ES-I3 (cell line): ENCODE data around the gene IL10.

Experiments
- H3K36me3 ChIP-seq: 2 replicates; pipeline ENCODE4 v1.6.1; 2013; ENCODE audit warnings: mild to moderate bottlenecking, low read length, control low read depth, moderate library complexity; ENCODE audit not compliant: insufficient read depth
- H3K4me1 ChIP-seq: 2 replicates; pipeline ENCODE4 v1.6.1; 2013; ENCODE audit warnings: mild to moderate bottlenecking, control low read depth, low read length; ENCODE audit not compliant: insufficient read depth
- H3K9ac ChIP-seq: 2 replicates; pipeline ENCODE4 v1.6.1; 2013; ENCODE audit warnings: low read depth, mild to moderate bottlenecking, low read length, moderate library complexity
- H3K9me3 ChIP-seq: 2 replicates; pipeline ENCODE4 v1.6.1; 2013; ENCODE audit warnings: mild to moderate bottlenecking, low read length, moderate library complexity; ENCODE audit not compliant: control insufficient read depth, insufficient read depth

IL10 gene

DNA sequence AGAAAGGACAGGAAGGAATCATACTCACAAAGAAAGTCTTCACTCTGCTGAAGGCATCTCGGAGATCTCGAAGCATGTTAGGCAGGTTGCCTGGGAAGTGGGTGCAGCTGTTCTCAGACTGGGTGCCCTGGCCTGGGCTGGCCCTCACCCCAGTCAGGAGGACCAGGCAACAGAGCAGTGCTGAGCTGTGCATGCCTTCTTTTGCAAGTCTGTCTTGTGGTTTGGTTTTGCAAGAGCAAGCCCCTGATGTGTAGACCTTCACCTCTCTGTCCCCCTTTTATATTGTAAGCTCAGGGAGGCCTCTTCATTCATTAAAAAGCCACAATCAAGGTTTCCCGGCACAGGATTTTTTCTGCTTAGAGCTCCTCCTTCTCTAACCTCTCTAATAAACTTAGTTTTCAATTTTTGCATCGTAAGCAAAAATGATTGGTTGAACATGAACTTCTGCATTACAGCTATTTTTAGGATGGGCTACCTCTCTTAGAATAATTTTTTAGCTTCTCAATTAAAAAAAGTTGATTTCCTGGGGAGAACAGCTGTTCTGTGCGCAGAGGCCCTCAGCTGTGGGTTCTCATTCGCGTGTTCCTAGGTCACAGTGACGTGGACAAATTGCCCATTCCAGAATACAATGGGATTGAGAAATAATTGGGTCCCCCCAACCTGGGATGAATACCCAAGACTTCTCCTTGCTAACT, at the start of gene IL10:
Gene IL10 (minus strand): TSS at position 252 of the 695 bp plus-strand sequence. CDS start 59 bp downstream, at position 193.
- Histone ChIP-seq H3K9ac (no peak within 1 kb of the TSS), H3K4me1 (peaks cover 13% of the 10 kb centered on the region), H3K9me3 (no peaks in the 10 kb centered on the region), H3K36me3 (no peaks in the 10 kb centered on the region)

DNA sequence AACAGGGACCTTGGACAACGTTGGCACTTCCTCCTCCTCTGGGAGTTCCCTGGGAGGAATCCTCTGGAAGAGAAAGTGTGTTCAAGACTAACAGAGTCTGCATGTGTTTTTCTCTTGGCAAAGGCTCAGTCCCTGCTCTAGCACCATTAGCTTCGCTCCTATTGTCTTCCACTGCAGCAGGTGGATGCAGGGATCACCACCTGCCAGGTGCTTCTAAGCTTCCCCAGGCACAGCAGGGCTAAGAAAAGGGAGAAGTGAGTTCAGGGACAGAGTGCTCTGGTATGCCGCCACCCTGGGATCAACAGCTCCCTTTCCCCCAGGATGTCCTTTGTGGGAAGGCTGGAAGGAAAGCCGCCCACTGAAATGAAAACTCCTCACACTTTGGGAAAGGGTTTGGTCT, 49.2 kb upstream of the IL10 start:
- peaks cover 4% of the 10 kb centered on the region; the same call in 1 of the 2 replicates for H3K4me1 ChIP-seq
- no peaks in the 10 kb centered on the region for H3K9me3 ChIP-seq
- no peak overlapping the region for H3K9ac ChIP-seq
- H3K36me3 ChIP-seq, result no peaks in the 10 kb centered on the region

GRCh38 chr1:206816390-206817287, 44.3 kb upstream of the IL10 start:
- Histone ChIP-seq H3K36me3 (no peaks in the 10 kb centered on the region), H3K4me1 (no peaks in the 10 kb centered on the region), H3K9ac (no peak overlapping the region), H3K9me3 (peaks cover 2% of the 10 kb centered on the region; the same call in 1 of the 2 replicates)

DNA sequence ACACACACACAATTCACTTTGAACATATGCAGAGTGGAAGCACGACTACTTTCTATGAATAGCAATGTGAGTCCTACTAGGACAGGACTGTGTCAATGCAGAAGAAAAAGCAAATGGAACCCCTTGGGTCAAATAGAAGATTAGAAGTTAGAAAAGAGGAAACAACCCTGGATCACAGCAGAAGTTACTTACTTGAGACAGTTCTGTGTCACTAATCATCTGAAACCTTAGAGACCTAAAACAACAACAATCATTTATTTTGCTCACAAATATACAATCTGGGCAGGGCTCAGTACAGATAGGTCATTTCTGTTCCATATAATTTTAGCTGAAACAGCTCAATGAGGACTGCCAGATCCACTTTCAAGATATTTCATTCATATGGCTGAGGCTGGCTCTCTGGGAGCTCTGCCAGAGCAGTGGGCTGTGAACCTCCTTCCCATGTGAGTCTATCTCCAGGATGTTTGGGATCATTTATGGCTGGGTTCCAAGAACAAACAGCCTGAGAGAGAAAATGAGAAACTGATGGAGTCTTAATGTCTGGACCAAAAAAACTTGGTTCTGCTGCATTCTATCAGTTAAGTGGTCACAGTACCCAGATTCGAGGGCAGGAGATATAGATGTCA, 42.5 kb upstream of the IL10 start:
- peaks cover 2% of the 10 kb centered on the region; the same call in 1 of the 2 replicates for H3K9me3 ChIP-seq
- no peaks in the 10 kb centered on the region for H3K4me1 ChIP-seq
- no peaks in the 10 kb centered on the region for H3K36me3 ChIP-seq
- H3K9ac ChIP-seq, result no peak overlapping the region

DNA sequence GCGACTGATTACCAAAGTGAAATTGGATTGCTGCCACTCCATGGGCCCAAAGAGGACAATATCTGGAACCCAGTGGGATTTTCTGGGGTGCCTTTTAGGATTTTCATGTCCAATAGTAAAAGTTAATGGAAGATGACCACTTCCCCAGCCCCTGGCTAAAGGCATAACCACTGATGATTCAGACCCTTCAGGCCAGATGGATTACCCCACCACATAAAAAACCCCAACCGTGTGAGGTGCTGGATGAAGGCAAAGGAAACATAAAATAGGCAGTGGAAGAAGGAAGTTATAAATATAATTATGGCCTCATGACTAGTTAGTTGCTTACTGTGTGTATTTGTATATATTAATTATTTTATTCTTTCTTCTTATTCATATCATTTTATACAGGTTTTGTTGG, 40.2 kb upstream of the IL10 start:
- Histone ChIP-seq H3K9ac (no peak overlapping the region), H3K36me3 (no peaks in the 10 kb centered on the region), H3K9me3 (peaks cover 2% of the 10 kb centered on the region; the same call in 1 of the 2 replicates), H3K4me1 (no peaks in the 10 kb centered on the region)

DNA sequence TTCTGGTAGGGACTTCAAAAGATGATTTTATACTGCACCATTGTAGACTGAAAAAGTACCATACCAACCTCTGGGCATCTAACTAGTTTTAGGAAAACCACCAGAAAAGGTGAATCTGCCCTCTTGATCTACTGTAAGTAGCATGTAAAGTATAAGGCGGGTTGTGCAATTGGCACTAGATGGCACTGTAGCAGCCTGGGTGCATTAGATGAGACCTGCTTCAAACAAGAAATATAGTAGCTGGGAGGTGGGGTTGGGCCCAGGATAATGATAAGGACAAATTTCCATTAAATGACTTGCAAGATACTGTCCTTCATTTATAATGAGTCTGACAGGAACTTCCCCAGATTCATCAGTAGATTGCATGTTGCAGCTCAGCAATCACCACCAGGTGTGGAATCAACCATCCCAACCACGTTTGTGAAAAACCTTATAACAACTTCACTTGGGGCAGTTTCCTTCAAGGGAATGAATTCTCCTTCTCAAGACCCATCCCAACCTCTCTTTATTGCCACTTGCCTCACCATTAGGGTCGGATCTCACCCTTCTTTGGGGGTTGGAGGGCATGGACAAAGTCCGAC, 37.3 kb upstream of the IL10 start:
- Histone ChIP-seq H3K9me3 (peaks cover 2% of the 10 kb centered on the region; the same call in 1 of the 2 replicates), H3K9ac (no peak overlapping the region), H3K4me1 (no peaks in the 10 kb centered on the region), H3K36me3 (no peaks in the 10 kb centered on the region)

DNA sequence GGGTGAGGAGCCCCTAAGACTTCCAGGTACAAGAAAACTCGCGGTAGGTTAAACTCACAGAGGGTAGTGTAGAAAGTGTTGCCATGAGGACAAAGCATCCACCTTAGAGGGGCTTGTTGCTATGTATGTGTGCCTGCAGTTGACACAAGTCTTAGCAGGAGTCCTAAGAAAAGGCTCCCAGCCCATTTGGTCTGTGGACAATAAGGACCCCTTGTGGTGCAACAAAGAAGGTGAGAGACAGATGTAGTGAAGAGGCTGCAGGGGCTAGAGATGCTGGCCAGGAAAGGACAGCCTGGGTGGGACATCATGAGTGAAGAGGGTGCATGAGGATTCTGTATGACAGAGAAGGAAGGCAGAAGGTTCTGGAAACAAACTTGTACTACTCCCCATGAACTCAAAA, 36.3 kb upstream of the IL10 start:
- H3K9ac ChIP-seq, result no peak overlapping the region
- no peaks in the 10 kb centered on the region for H3K4me1 ChIP-seq
- peaks cover 2% of the 10 kb centered on the region; the same call in 1 of the 2 replicates for H3K9me3 ChIP-seq
- H3K36me3 ChIP-seq, result no peaks in the 10 kb centered on the region

DNA sequence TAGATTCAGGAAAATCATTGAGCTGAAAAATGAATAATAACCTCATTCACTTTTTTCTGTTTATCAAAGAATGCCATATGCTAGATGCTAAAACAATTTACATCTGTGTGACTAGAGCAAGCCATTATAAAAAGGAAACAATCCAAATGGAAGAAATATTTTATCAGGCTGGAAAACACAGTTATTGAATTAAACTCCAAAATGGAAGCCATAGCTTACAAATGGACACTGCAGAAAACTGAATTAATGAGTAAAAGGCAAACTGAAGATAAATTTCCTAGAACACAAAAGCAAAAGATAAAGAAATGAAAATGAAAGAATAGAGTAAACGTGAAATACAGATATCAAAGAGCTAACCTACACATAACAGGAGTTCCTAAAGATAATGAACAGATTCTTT, 33.1 kb upstream of the IL10 start:
- no peaks in the 10 kb centered on the region for H3K36me3 ChIP-seq
- H3K9ac ChIP-seq, result no peak overlapping the region
- H3K9me3 ChIP-seq, result no peaks in the 10 kb centered on the region
- H3K4me1 ChIP-seq, result no peaks in the 10 kb centered on the region

DNA sequence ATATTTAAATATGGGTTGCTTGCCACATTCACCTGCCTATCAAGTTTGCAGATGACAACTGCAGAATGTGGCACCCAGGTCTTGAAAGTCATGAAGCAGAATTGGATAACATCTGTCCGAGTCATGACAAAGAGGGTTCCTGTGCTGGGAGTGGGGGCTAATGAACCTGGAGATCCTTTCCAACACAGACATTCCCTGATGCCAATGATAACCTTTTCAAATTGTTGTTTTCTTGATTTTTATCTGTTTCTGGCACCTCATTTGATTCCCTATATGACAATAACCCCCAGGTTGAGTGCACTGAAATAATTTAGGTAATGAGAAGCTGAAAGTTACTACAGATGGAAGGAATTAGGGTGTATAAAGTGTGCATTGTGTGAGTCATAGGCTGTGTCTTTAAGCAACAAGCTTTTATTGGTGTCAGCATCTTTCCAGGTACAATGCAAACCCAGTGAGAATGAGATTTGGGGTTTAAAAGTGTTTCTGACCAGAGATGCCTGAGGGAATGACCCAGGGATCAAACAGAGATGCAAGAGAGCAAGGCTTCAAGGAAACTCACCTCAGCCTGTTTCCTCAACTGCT, 32.0 kb upstream of the IL10 start:
- H3K36me3 ChIP-seq, result no peaks in the 10 kb centered on the region
- no peak overlapping the region for H3K9ac ChIP-seq
- no peaks in the 10 kb centered on the region for H3K4me1 ChIP-seq
- no peaks in the 10 kb centered on the region for H3K9me3 ChIP-seq

- H3K4me1 ChIP-seq, result no peaks in the 10 kb centered on the region
- no peak overlapping the region for H3K9ac ChIP-seq
- no peaks in the 10 kb centered on the region for H3K36me3 ChIP-seq
- H3K9me3 ChIP-seq, result no peaks in the 10 kb centered on the region
These were observed 31.0 kb upstream of the IL10 start for GRCh38 chr1:206803221-206803730.

- no peaks in the 10 kb centered on the region for H3K36me3 ChIP-seq
- H3K9ac ChIP-seq, result no peak overlapping the region
- H3K4me1 ChIP-seq, result no peaks in the 10 kb centered on the region
- H3K9me3 ChIP-seq, result no peaks in the 10 kb centered on the region
These were observed 30.1 kb upstream of the IL10 start for GRCh38 chr1:206802401-206802800.

DNA sequence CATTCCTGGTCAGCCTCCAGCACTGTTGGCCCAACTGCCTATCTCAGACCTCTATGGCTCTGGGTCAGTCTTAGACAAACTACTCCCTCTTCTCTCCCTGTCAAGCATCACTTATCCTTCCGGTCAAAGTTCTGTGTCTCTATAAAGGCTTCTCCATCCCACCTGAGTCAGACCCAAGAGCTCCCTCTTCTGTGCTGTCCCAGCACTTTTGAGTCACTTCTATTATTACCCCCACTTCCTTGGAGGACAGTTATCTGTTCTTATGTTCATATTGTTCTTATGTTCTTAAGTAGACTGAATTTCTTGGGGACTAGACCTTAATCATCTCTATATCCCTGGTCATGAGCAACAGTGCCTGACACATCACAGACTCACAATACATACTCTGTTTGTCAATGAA, 29.2 kb upstream of the IL10 start:
- H3K9me3 ChIP-seq, result no peaks in the 10 kb centered on the region
- no peaks in the 10 kb centered on the region for H3K4me1 ChIP-seq
- H3K9ac ChIP-seq, result no peak overlapping the region
- H3K36me3 ChIP-seq, result no peaks in the 10 kb centered on the region

DNA sequence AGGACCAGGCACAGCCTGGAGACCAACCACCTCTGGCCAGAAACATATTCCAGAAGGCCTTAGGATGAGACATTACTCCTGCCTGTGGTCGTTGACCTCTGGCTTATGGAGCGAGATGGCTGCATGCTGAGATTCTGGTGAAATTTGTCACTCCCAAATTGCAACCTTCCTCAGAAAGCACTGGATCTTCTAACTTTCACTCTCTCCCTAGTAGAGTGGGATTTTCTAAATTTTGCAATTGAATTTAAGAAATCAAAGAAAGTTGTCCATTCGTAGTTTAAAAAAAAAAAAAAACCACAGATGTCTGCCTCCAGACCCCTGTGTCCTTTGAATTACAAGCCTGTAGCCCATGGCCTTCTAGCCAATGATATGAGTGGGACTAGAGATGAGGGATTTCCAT, 28.6 kb upstream of the IL10 start:
- Histone ChIP-seq H3K9ac (no peak overlapping the region), H3K36me3 (no peaks in the 10 kb centered on the region), H3K9me3 (no peaks in the 10 kb centered on the region), H3K4me1 (no peaks in the 10 kb centered on the region)

DNA sequence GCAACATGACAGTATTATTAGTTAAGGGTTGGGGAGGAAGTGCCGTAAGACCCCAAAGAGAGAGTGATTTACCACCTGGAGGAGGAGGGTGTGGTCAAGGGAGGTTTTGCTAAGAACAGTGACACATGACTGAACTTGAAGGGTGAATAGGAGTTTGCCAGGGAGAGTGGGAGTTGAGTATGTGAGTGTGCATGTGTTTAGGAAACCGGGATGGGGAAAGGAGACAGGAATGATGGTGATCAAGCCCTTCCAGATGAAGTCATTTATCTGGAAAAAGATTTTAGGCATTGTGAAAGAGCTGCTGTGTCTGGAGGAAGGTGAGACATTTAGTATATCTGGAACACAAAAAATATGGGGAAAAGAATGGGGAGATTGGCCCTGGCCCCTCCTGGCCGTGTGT, 28.1 kb upstream of the IL10 start:
- no peaks in the 10 kb centered on the region for H3K36me3 ChIP-seq
- no peaks in the 10 kb centered on the region for H3K4me1 ChIP-seq
- no peak overlapping the region for H3K9ac ChIP-seq
- H3K9me3 ChIP-seq, result no peaks in the 10 kb centered on the region
